Measurements from ENCODE around the gene BEST3. TPM values are rescaled to one million over a fixed set of nuclear protein-coding genes. Genes with fewer than 3 reads are reported as not detected.

The BEST3 gene
- total and polyA plus RNA-seq, 2 of the 4 experiments (the other 2 are of a cell fraction) = under 0.01 to 0.07 TPM

GRCh38 chr12:69733638-69734037 is 34.5 kb upstream of the BEST3 start (continued):
- TF ChIP-seq FOS (IDR thresholded peaks at IDR 0.05; ENCODE audit: low read depth, low read length) (no peak), RCOR1 (IDR thresholded peaks at IDR 0.05; ENCODE audit: insufficient replicate concordance, low read length) (no peak), POLR2A (IDR thresholded peaks at IDR 0.05; ENCODE audit: low read depth, low read length) (no peak), MAZ (IDR thresholded peaks at IDR 0.05; ENCODE audit: borderline replicate concordance, low read depth, low read length) (no peak), NFE2L2 (IDR thresholded peaks at IDR 0.05; ENCODE audit: low read depth, low read length) (no peak), CEBPB (IDR thresholded peaks at IDR 0.05; ENCODE audit: low read depth, low read length) (no peak), MXI1 (IDR thresholded peaks at IDR 0.05; ENCODE audit: borderline replicate concordance, low read depth, low read length) (no peak)

- no peak overlapping the region for H2AK5ac ChIP-seq (ENCODE audit: low read depth, low read length)
- H3K14ac ChIP-seq (replicated peaks; ENCODE audit: low read depth, low read length) = no peak overlapping the region
- ChIA-PET CTCF (no interaction called here), POLR2A (ENCODE audit: unreplicated experiment) (no interaction called here)
- no peak overlapping the region for H2BK15ac ChIP-seq (ENCODE audit: low read depth, low read length)
- H2BK5ac ChIP-seq (ENCODE audit: low read depth, low read length, poor library complexity, severe bottlenecking) = no peak overlapping the region
- no peak overlapping the region for H4K8ac ChIP-seq (ENCODE audit: low read depth in 2 of 2, low read length in 2 of 2)
- no peak overlapping the region for H3K27ac ChIP-seq (ENCODE audit: insufficient read depth, low read length)
- H2BK120ac ChIP-seq (ENCODE audit: low read depth, low read length) = no peak overlapping the region
- H4K5ac ChIP-seq (ENCODE audit: low read depth, low read length) = no peak overlapping the region
- H3K56ac ChIP-seq (ENCODE audit: extremely low read depth, insufficient read depth, low read length) = no peak overlapping the region
- in situ Hi-C loops (cut with MboI; ENCODE audit: low sequenced_read_pairs) (loop anchor here (25.0 kb wide), 1 partner anchor 395 kb away; the partner anchor contains the start of gene LYZ), intact Hi-C loops (cut with micrococcal nuclease) (loop anchor here (10.0 kb wide), 2 partner anchors 127 to 377 kb away; partner anchors contain the start of gene YEATS4), dilution Hi-C loops (cut with HindIII; ENCODE audit: low sequenced_read_pairs, unreplicated experiment) (no loop called here)
- H4K91ac ChIP-seq (ENCODE audit: insufficient read depth, low read depth, low read length) = no peak overlapping the region
- H2AFZ ChIP-seq (replicated peaks; ENCODE audit: low read length, poor library complexity) = no peak overlapping the region
- no peak overlapping the region for H3K4ac ChIP-seq (ENCODE audit: low read depth, low read length)
- no peak overlapping the region for H3K4me3 ChIP-seq (ENCODE audit: insufficient read depth, low read depth, low read length)
- no peak for ATAC-seq (ENCODE audit: low read depth)
- no peaks in the 10 kb centered on the region for H3K4me1 ChIP-seq (ENCODE audit: control insufficient read depth, insufficient read depth, low read length)
- no peaks in the 10 kb centered on the region for H3K36me3 ChIP-seq (ENCODE audit: control insufficient read depth, insufficient read depth, low read length)
- no peak overlapping the region for H2AK9ac ChIP-seq (replicated peaks; ENCODE audit: low read depth, low read length, poor library complexity)
- H3K18ac ChIP-seq (ENCODE audit: low read depth, low read length) = no peak overlapping the region
- no peaks in the 10 kb centered on the region for H3K79me1 ChIP-seq (ENCODE audit: low read depth in 1 of 2, low read length in 2 of 2)
- no peak overlapping the region for H2BK20ac ChIP-seq (ENCODE audit: low read depth, low read length)
- H3K9ac ChIP-seq (ENCODE audit: low read depth, low read length) = no peak overlapping the region
- H4K20me1 ChIP-seq (ENCODE audit: insufficient read depth, low read length) = no peaks in the 10 kb centered on the region
- DNase-seq = no peak
- peaks cover 3% of the 10 kb centered on the region; the same call in 1 of the 2 replicates for H3K27me3 ChIP-seq (ENCODE audit: control insufficient read depth, insufficient read depth, low read length)
- H3K9me3 ChIP-seq (ENCODE audit: control insufficient read depth, insufficient read depth, low read length) = no peaks in the 10 kb centered on the region
- no peaks in the 10 kb centered on the region for H3K9me1 ChIP-seq (ENCODE audit: insufficient read depth, low read length)
- no peak overlapping the region for H3K4me2 ChIP-seq (ENCODE audit: low read depth, low read length)
- H3K23ac ChIP-seq (ENCODE audit: low read depth, low read length) = no peak overlapping the region
- WGBS, 2 experiments (ENCODE audit: extremely low coverage in 2 of 2, insufficient read length in 1 of 2) = no CpG with 5 or more reads among the region's 1 CpG
- BruUV-seq (replicated peaks) = no TSS peak
- TF ChIP-seq CEBPB (IDR thresholded peaks at IDR 0.05; ENCODE audit: low read depth, low read length) (no peak), MXI1 (IDR thresholded peaks at IDR 0.05; ENCODE audit: borderline replicate concordance, low read depth, low read length) (no peak), RFX5 (IDR thresholded peaks at IDR 0.05; ENCODE audit: low read depth, low read length) (no peak), CTCF (conservative IDR thresholded peaks at IDR 0.05; ENCODE audit: low read depth, low read length) (no peak), POLR2A (IDR thresholded peaks at IDR 0.05; ENCODE audit: low read depth, low read length) (no peak), NFE2L2 (IDR thresholded peaks at IDR 0.05; ENCODE audit: low read depth, low read length) (no peak), CHD1 (IDR thresholded peaks at IDR 0.05; ENCODE audit: low read depth, low read length) (no peak), SMC3 (IDR thresholded peaks at IDR 0.05; ENCODE audit: low read depth, low read length) (no peak), RAD21 (IDR thresholded peaks at IDR 0.05; ENCODE audit: low read length) (no peak), FOS (IDR thresholded peaks at IDR 0.05; ENCODE audit: low read depth, low read length) (no peak), RCOR1 (IDR thresholded peaks at IDR 0.05; ENCODE audit: insufficient replicate concordance, low read length) (no peak), MAZ (IDR thresholded peaks at IDR 0.05; ENCODE audit: borderline replicate concordance, low read depth, low read length) (no peak), BHLHE40 (IDR thresholded peaks at IDR 0.05; ENCODE audit: low read depth, low read length) (no peak), ELK1 (IDR thresholded peaks at IDR 0.05; ENCODE audit: borderline replicate concordance, low read depth, low read length) (no peak), MAFK (IDR thresholded peaks at IDR 0.05; ENCODE audit: low read depth, low read length) (no peak)
Measured at GRCh38 chr12:69732088-69732487, 33.0 kb upstream of the BEST3 start.

Data from IMR-90 (cell line).